Stimulated activated memory B cell treated with anti-CD40 and anti-IgM and Interleukin-4, amounts not matched to agents 10 μg/mL and 1 μg/mL and 100 μg/mL, for 72 hours (primary cell): ENCODE data around the gene NONO.
"Not testable (repeated sequence)": the region's sequence is repeated elsewhere in the genome, so short reads cannot be mapped to it uniquely, and the experiment has no call there.

ENCODE experiments used
- ATAC-seq: fragments of 150-1000 bp; cut with Tn5 transposase; 2 replicates; pipeline ENCODE4 v1.10.0; 2021
- H3K27ac Mint-ChIP-seq: one replicate; pipeline ENCODE4 v1.8.0; 2022; ENCODE audit warnings: mild to moderate bottlenecking, mixed read lengths
- H3K27me3 Mint-ChIP-seq: one replicate; pipeline ENCODE4 v1.8.0; 2022; ENCODE audit warnings: mixed read lengths
- H3K36me3 Mint-ChIP-seq: one replicate; pipeline ENCODE4 v1.8.0; 2022; ENCODE audit warnings: mixed read lengths
- H3K4me1 Mint-ChIP-seq: one replicate; pipeline ENCODE4 v1.8.0; 2022; ENCODE audit warnings: mixed read lengths
- H3K4me3 Mint-ChIP-seq: one replicate; pipeline ENCODE4 v1.8.0; 2022; ENCODE audit warnings: mild to moderate bottlenecking, moderate library complexity, mixed read lengths
- H3K9me3 Mint-ChIP-seq: one replicate; pipeline ENCODE4 v1.8.0; 2022; ENCODE audit warnings: mixed read lengths

The NONO gene

DNA sequence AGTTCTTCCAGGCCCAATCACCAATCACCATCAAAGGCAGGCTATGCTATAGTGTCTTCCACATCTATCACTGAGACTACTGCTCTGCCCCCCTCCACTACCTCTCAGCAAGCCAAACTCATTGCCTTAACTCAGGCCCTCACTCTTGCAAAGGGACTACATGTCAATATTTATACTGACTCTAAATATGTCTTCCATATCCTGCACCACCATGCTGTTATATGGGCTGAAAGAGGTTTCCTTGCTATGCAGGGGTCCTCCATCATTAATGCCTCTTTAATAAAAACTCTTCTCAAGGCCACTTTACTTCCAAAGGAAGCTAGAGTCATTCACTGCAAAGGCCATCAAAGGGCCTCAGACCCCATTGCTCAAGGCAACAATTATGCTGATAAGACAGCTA lies 14.8 kb upstream of the NONO start:
- not testable (repeated sequence) for H3K4me1 Mint-ChIP-seq, H3K4me3 Mint-ChIP-seq, ATAC-seq, H3K27ac Mint-ChIP-seq, H3K9me3 Mint-ChIP-seq, H3K27me3 Mint-ChIP-seq
- H3K36me3 Mint-ChIP-seq, result peaks cover 21% of the 10 kb centered on the region

DNA sequence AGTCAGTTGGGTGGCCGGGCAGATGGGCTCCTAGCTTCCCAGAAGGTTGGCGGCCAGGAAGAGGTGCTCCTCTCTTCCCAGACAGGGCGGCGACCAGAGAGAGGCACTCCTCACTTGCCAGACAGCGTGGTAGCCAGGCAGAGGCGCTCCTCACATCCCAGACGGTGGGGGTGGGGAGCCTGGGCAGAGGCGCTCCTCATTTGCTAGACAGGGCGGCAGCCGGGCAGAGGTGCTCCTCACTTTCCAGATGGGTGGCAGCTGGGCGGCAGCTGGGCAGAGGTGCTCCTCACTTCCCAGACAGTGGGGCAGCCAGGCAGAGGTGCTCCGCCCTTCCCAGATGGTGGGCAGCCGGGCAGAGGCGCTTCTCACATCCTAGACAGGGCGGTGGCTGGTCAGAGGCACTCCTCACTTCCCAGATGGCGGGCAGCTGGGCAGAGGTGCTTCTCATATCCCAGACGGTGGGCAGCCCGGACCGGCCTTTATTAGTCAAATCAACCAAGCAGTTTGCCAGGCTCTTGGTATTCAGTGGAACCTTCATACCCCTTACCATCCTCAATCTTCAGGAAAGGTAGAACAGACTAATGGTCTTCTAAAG lies 13.5 kb upstream of the NONO start:
- Mint-ChIP-seq H3K4me3 (no peak overlapping the region), H3K27me3 (no peaks in the 10 kb centered on the region), H3K4me1 (no peaks in the 10 kb centered on the region), H3K27ac (no peak overlapping the region), H3K36me3 (peaks cover 19% of the 10 kb centered on the region), H3K9me3 (no peaks in the 10 kb centered on the region)
- no peak for ATAC-seq

DNA sequence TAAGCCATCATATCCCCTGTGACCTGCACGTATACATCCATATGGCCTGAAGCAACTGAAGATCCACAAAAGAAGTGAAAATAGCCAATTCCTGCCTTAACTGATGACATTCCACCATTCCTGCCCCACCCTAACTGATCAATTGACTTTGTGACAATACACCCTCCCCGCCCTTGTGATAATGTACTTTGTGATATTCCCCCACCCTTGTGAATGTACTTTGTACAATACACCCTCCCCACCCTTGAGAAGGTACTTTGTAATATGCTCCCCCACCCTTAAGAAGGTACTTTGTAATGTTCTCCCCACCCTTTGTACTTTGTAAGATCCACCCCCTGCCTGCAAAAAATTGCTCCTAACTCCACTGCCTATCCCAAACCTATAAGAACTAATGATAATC lies 11.1 kb upstream of the NONO start:
- not testable (repeated sequence) for H3K27ac Mint-ChIP-seq, H3K4me1 Mint-ChIP-seq, H3K9me3 Mint-ChIP-seq, ATAC-seq, H3K36me3 Mint-ChIP-seq, H3K27me3 Mint-ChIP-seq, H3K4me3 Mint-ChIP-seq

DNA sequence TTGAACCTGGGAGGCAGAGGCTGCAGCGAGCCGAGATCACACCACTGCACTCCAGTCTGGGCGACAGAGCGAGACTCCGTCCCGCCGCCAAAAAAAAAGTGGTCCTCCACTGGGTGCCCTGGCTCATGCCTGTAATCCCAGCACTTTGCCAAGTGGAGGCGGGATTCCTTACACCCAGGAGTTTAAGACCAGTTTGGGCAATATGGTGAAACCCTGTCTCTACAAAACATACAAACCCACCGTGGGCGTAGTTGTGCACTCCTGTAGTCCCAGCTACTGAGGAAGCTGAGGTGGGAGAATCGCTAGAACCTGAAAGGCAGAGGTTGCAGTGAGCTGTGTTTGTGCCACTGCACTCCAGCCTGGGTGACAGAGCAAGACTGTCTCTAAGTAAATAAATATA lies 2.1 kb upstream of the NONO start:
- not testable (repeated sequence) for H3K36me3 Mint-ChIP-seq, H3K9me3 Mint-ChIP-seq, H3K27me3 Mint-ChIP-seq, ATAC-seq, H3K27ac Mint-ChIP-seq, H3K4me1 Mint-ChIP-seq, H3K4me3 Mint-ChIP-seq

DNA sequence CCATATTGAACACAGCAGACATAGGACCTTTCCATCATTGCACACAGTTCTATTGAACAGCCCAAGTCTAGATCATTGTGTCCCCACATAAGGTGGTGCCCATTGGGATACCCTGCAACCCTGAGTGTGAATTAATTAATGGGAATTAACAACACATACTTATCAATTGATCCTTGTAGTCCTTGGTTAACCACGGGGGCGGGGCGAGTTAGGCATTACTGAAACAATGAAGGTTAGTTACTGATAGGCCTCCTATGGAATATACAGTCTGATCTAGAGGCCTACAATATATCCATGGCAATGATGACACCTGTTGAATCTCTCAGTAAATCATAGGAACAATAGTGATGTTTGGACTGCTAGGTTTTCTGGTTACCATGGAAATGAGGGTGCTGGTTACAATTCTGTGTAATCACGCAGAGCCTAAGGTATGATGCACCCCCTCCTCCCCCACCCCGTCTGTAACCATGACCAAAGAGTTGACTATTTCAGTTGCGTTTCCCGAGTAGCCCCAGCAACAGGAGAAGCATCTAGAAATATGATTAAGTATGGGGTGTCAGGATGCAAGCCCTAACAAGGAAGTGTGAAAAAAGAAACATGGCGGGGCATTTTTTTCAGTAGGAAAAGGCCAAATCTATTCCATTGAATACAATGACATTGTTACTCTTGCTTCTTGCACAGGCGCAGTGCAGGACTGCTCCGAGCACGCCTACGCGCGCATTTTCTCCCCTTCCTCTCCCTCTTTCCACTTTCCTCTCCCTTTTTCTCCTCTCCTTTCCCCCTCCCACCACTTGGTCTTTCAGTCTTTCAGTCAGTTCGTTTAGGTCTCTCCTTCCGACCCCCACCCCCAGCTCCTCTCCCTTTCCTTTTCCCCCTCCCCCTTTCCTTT lies 677 bp upstream of the NONO start:
- peak overlapping the region; percentile 100 for H3K27ac Mint-ChIP-seq
- no peaks in the 10 kb centered on the region for H3K36me3 Mint-ChIP-seq
- H3K9me3 Mint-ChIP-seq, result no peaks in the 10 kb centered on the region
- peak; percentile 74 for ATAC-seq
- H3K27me3 Mint-ChIP-seq, result no peaks in the 10 kb centered on the region
- peak overlapping the region; percentile 92 for H3K4me3 Mint-ChIP-seq
- no peaks in the 10 kb centered on the region for H3K4me1 Mint-ChIP-seq

DNA sequence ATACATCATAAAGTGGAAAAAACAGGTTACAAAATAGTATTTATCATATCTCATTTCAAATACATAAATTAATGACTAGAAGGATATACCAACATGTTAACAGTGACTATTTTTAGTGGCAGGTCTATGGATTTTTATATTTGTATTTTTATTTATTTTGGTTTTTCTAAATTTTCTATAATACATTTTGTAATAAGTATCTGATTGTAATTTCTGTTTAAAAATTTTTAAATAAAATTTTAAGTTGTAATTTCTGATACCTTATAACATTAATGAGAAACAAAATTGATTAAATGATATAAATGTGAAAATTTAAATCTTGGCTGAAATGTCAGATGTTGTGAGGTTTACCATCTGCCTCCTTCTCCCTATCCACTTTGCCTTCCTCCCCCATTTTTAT lies 2.5 kb downstream of the NONO start:
- no peak for ATAC-seq
- Mint-ChIP-seq H3K27ac (no peak overlapping the region), H3K9me3 (no peaks in the 10 kb centered on the region), H3K36me3 (no peaks in the 10 kb centered on the region), H3K4me1 (peaks cover 7% of the 10 kb centered on the region), H3K27me3 (no peaks in the 10 kb centered on the region), H3K4me3 (peak overlapping the region; percentile 66)

DNA sequence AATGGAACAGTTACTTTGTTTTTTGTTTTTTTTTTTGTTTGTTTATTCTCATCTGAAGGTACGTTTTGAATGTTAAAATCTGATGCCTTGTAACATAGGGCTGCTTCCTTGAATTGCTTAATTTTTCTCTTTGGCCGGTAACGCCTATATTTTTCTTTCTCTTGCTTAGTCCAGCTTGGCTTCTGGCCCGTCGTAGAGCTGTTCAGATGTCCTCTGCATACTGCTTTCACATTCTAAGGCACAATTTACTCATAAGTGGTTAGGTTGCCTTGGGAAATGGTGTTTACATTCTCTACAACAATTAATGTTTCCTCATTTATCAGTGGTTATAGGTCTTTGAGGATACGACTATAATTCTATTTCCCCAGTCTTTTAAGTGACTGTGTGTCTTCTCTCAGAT lies 7.9 kb downstream of the NONO start:
- Mint-ChIP-seq H3K4me3 (no peak overlapping the region), H3K27me3 (no peaks in the 10 kb centered on the region), H3K36me3 (peaks cover 12% of the 10 kb centered on the region), H3K27ac (no peak overlapping the region), H3K4me1 (peaks cover 7% of the 10 kb centered on the region), H3K9me3 (no peaks in the 10 kb centered on the region)
- no peak for ATAC-seq

DNA sequence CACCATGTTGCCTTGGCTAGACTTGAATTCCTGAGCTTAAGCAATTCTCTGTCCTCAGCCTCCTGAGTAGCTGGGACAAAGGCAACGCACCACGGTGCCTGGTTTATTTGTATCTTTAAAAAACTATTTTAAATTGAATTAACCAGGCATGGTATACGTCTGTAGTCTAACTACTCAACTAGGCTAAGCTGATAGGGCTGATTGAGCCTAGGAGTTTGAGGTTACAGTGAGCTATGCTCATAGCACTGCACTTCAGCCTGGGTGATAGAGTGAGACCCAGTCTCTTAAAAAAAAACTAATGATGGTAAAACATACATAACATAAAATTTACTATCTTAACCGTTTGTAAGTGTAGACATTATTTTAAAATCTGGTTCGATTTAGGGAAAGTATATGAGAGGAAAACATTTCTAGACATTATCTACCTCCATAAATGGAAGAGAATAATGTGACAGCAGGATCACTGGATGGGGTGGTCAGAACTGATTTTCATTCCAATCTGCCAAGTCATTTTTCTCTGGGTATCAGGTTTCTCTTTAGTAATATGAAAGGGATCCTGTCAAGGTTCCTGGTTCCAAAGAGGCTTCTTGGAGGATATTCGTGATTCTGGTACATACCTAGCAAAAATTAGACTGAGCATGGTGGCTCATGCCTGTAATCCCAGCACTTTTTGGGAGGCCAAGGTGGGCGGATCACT lies 9.4 kb downstream of the NONO start:
- Mint-ChIP-seq H3K27me3 (no peaks in the 10 kb centered on the region), H3K9me3 (no peaks in the 10 kb centered on the region), H3K27ac (no peak overlapping the region), H3K36me3 (peaks cover 25% of the 10 kb centered on the region), H3K4me1 (peaks cover 7% of the 10 kb centered on the region), H3K4me3 (no peak overlapping the region)
- ATAC-seq, result no peak

DNA sequence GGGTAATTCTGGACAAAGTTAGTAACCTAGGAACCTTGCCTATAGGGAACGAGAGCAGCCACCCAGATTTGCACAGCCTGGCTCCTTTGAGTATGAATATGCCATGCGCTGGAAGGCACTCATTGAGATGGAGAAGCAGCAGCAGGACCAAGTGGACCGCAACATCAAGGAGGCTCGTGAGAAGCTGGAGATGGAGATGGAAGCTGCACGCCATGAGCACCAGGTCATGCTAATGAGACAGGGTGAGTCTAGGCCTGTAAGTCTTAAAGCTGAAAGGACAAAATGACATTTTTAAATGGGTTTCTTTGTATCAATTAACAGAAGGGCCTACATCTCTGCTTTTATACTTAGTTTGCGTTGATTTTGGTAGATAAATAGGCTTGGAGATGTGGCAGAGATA lies 13.4 kb downstream of the NONO start:
- Mint-ChIP-seq H3K9me3 (no peaks in the 10 kb centered on the region), H3K27ac (no peak overlapping the region), H3K4me1 (no peaks in the 10 kb centered on the region), H3K4me3 (no peak overlapping the region), H3K36me3 (peaks cover 40% of the 10 kb centered on the region), H3K27me3 (no peaks in the 10 kb centered on the region)
- no peak for ATAC-seq

DNA sequence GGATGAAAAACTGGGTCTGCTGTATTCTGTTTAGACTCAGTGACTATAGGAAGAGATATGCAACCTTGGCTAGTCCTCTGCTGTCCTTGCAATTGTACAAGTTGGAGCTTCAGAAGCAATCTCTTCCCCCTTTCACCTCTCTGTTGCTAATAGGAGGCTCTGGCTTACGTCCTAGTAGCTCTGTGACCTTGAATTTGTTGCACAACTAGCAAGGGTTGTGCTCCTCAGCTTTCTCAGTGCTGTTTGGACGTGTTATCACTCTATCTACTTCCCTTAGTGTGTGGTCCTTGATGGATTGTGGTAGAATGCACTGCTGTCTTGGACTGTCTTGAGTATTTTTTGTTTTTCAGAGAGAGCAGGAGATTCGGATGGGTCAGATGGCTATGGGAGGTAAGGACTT lies 14.7 kb downstream of the NONO start:
- ATAC-seq, result no peak
- no peak overlapping the region for H3K27ac Mint-ChIP-seq
- no peaks in the 10 kb centered on the region for H3K9me3 Mint-ChIP-seq
- peaks cover 7% of the 10 kb centered on the region for H3K4me1 Mint-ChIP-seq
- no peak overlapping the region for H3K4me3 Mint-ChIP-seq
- H3K36me3 Mint-ChIP-seq, result peaks cover 40% of the 10 kb centered on the region
- H3K27me3 Mint-ChIP-seq, result no peaks in the 10 kb centered on the region

DNA sequence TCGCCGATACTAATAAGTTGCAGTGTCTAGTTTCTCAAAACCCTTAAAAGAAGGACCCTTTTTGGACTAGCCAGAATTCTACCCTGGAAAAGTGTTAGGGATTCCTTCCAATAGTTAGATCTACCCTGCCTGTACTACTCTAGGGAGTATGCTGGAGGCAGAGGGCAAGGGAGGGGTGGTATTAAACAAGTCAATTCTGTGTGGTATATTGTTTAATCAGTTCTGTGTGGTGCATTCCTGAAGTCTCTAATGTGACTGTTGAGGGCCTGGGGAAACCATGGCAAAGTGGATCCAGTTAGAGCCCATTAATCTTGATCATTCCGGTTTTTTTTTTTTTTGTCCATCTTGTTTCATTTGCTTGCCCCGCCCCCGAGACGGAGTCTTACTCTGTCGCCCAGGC lies 16.6 kb downstream of the NONO start:
- not testable (repeated sequence) for H3K27ac Mint-ChIP-seq, H3K9me3 Mint-ChIP-seq, ATAC-seq

DNA sequence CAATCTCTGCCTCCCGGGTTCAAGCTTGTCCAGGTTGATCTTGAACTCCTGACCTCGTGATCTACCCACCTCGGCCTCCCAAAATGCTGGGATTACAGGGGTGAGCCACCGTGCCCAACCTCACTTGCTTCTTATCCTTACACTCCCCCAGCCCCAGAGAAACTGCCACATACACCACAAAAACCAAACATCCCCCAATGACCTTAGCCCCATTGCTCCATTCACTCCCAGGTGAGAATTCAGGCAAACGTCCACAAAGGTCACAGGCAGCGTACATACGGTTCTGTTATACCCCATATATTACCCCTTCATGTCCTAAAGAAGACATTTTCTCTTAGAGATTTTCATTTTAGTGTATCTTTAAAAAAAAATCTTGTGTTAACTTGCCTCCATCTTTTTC lies 17.1 kb downstream of the NONO start:
- not testable (repeated sequence) for H3K27me3 Mint-ChIP-seq, H3K4me3 Mint-ChIP-seq, H3K4me1 Mint-ChIP-seq, H3K9me3 Mint-ChIP-seq, H3K27ac Mint-ChIP-seq, ATAC-seq
- H3K36me3 Mint-ChIP-seq, result peaks cover 48% of the 10 kb centered on the region

More for the DNA sequence above, 16.6 kb downstream of the NONO start:
- peaks cover 47% of the 10 kb centered on the region for H3K36me3 Mint-ChIP-seq
- H3K27me3 Mint-ChIP-seq, H3K4me3 Mint-ChIP-seq, H3K4me1 Mint-ChIP-seq: not testable (repeated sequence)

DNA sequence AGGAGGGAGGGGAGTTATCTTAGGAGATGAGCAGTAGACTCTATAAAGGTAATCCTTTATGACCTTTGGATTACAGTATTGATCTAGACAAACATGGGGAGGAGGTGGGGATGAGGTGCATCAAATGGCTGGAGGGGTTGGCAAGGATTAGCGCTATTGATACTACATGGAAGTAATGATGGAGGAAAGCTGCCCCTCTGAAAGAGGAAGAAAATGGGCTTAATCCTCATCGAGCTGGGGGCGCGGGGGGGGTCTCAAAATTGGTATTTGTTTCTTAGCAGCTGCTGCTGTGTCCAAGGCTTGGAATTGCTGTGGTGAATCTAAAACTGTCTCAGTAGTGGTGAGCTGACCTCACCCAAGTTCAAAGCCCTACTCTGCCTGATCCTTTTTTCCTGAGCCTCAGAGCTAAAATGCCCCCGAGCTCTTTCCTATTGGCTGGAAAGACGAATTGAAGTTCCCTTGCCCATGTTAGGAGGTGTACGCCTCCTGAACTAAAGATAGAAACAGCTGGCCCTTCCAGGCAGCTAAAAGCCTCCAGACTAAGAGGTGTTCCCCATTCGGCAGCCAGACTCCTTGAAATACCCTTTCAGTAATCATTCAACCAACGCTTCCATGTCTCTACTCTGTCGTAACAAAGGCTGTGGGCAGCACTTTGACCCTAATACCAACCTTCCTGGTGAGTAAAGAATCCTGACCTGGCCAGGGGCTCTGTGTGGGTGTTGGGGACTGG lies 17.9 kb downstream of the NONO start, which contains the start of gene ITGB1BP2:
TSS of gene ITGB1BP2 (plus strand) at position 556 of the 730 bp plus-strand sequence. CDS start at position 613, 57 bp downstream.
- H3K4me3 Mint-ChIP-seq, result no peak within 1 kb of the TSS
- no peak for ATAC-seq
- no peaks in the 10 kb centered on the region for H3K27me3 Mint-ChIP-seq
- peaks cover 7% of the 10 kb centered on the region for H3K4me1 Mint-ChIP-seq
- no peaks in the 10 kb centered on the region for H3K9me3 Mint-ChIP-seq
- H3K36me3 Mint-ChIP-seq, result peaks cover 48% of the 10 kb centered on the region
- H3K27ac Mint-ChIP-seq, result no peak within 1 kb of the TSS

DNA sequence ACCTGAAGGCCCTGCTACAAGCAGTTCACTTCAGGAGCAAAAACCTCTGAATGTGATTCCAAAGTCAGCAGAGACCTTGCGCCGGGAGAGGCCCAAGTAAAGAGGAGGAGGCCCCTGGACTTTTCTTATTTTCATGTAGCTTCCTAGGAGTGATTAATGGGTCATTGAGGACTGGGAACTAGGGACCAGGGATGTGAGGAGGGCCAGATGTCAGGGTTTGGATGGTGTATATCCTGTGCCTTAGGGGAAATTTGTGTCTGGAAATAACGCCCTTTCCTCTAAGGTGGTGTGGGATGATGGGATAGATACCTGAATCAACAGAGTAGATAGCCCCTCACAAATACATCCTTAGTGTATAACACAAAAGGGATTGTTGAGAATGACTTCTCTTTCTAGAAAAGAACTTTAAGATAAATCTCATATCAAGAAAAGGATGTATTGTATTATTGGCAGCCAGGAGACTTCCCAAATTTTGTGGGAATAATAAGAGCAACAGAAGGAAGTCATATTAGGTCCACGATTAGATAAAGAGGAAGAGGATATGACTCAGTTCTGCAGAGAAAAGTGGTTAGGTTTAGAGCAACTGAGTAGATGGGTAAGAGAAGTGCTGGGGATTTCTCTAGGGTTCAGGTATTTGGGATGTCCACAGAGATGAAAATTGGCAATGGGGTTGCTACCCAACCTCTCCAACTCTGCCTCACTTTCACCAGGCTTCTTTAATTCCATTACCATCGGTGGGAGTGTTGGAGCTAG lies 19.2 kb downstream of the NONO start:
- Mint-ChIP-seq H3K4me1 (peaks cover 7% of the 10 kb centered on the region), H3K36me3 (peaks cover 37% of the 10 kb centered on the region), H3K27ac (no peak overlapping the region), H3K4me3 (no peak overlapping the region), H3K9me3 (no peaks in the 10 kb centered on the region), H3K27me3 (no peaks in the 10 kb centered on the region)
- no peak for ATAC-seq
